OCI-LY3 (cell line): ENCODE measurements around the gene SPATA9.

Experiments used
- H2AFZ ChIP-seq: fragments of 200-600, 300-600 bp; shearing (Covaris generic); 2 replicates; pipeline ENCODE4 v1.6.0; 2014; ENCODE audit warnings: antibody characterized with exemption, low read depth, low read length
- H3K27ac ChIP-seq: fragments of 200-600, 300-600 bp; sonication (generic); 2 replicates; pipeline ENCODE4 v1.5.1; 2014; ENCODE audit warnings: mild to moderate bottlenecking, low read length, moderate library complexity, mixed read lengths
- H3K27me3 ChIP-seq: fragments of 200-600, 300-600 bp; sonication (generic); 2 replicates; pipeline ENCODE4 v1.6.1; 2014; ENCODE audit warnings: low read depth, low read length, mixed read lengths
- H3K36me3 ChIP-seq: fragments of 200-600, 300-600 bp; sonication (generic); replicated peaks from 2 replicates; pipeline ENCODE3; 2014; ENCODE audit warnings: low read depth, low read length, mixed read lengths
- H3K4me1 ChIP-seq: fragments of 300-600, 200-600 bp; sonication (generic); 2 replicates; pipeline ENCODE4 v1.6.1; 2014; ENCODE audit warnings: low read length, mixed read lengths
- H3K4me2 ChIP-seq: fragments of 200-600, 300-600 bp; sonication (generic); 2 replicates; pipeline ENCODE4 v1.6.1; 2014; ENCODE audit warnings: low read length, mixed read lengths
- H3K4me3 ChIP-seq: fragments of 300-600, 200-600 bp; sonication (generic); 2 replicates; pipeline ENCODE4 v1.5.1; 2014; ENCODE audit warnings: antibody characterized with exemption, mild to moderate bottlenecking, low read length, moderate library complexity
- H3K79me2 ChIP-seq: fragments of 300-600, 200-600 bp; shearing (Covaris generic); 2 replicates; pipeline ENCODE4 v1.6.1; 2014; ENCODE audit warnings: mild to moderate bottlenecking, low read length, mixed read lengths
- H3K9ac ChIP-seq: fragments of 300-600, 200-600 bp; shearing (Covaris generic); 2 replicates; pipeline ENCODE4 v1.6.0; 2014; ENCODE audit warnings: mild to moderate bottlenecking, low read length, moderate library complexity
- H3K9me3 ChIP-seq: fragments of 200-600, 300-600 bp; shearing (Covaris generic); 2 replicates; pipeline ENCODE4 v1.6.1; 2014; ENCODE audit warnings: low read length, mixed read lengths; ENCODE audit not compliant: insufficient read depth
- H4K20me1 ChIP-seq: fragments of 200-600, 300-600 bp; sonication (generic); 2 replicates; pipeline ENCODE4 v1.6.1; 2016; ENCODE audit warnings: low read length, mixed read lengths; ENCODE audit not compliant: insufficient read depth
- EZH2phosphoT487 ChIP-seq: fragments of 200-600 bp; shearing (Covaris generic); IDR thresholded peaks from 2 replicates; pipeline ENCODE4 v1.6.1; 2018; ENCODE audit warnings: antibody characterized with exemption, mixed run types, low read depth
- TF ChIP-seq, protein P1 (sequence below): fragments of 200-600, 300-600 bp; sonication (generic); IDR thresholded peaks from 2 replicates; pipeline ENCODE4 v1.5.1; 2014; ENCODE audit warnings: antibody characterized with exemption, low read length, low read depth

SPATA9 gene

GRCh38 chr5:95613514-95613913 lies 69.3 kb downstream of the SPATA9 start:
- no peak for TF ChIP-seq EZH2phosphoT487
- TF ChIP-seq, protein P1, sequence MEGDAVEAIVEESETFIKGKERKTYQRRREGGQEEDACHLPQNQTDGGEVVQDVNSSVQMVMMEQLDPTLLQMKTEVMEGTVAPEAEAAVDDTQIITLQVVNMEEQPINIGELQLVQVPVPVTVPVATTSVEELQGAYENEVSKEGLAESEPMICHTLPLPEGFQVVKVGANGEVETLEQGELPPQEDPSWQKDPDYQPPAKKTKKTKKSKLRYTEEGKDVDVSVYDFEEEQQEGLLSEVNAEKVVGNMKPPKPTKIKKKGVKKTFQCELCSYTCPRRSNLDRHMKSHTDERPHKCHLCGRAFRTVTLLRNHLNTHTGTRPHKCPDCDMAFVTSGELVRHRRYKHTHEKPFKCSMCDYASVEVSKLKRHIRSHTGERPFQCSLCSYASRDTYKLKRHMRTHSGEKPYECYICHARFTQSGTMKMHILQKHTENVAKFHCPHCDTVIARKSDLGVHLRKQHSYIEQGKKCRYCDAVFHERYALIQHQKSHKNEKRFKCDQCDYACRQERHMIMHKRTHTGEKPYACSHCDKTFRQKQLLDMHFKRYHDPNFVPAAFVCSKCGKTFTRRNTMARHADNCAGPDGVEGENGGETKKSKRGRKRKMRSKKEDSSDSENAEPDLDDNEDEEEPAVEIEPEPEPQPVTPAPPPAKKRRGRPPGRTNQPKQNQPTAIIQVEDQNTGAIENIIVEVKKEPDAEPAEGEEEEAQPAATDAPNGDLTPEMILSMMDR: no peak
- H3K4me2 ChIP-seq: no peak overlapping the region
- no peak overlapping the region for H3K27ac ChIP-seq
- H3K36me3 ChIP-seq: no peaks in the 10 kb centered on the region
- H3K9ac ChIP-seq: no peak overlapping the region
- H2AFZ ChIP-seq: no peak overlapping the region
- no peaks in the 10 kb centered on the region for H4K20me1 ChIP-seq
- H3K4me3 ChIP-seq: no peak overlapping the region
- H3K27me3 ChIP-seq: no peaks in the 10 kb centered on the region
- no peaks in the 10 kb centered on the region for H3K9me3 ChIP-seq
- no peaks in the 10 kb centered on the region for H3K79me2 ChIP-seq
- H3K4me1 ChIP-seq: peaks cover 19% of the 10 kb centered on the region

- H3K27ac ChIP-seq: no peak overlapping the region
- H3K4me1 ChIP-seq: peaks cover 10% of the 10 kb centered on the region
- no peaks in the 10 kb centered on the region for H4K20me1 ChIP-seq
- no peaks in the 10 kb centered on the region for H3K79me2 ChIP-seq
- no peak overlapping the region for H2AFZ ChIP-seq
- no peaks in the 10 kb centered on the region for H3K36me3 ChIP-seq
- TF ChIP-seq EZH2phosphoT487: no peak
- TF ChIP-seq, protein P1: no peak
- no peak overlapping the region for H3K4me3 ChIP-seq
- H3K9me3 ChIP-seq: no peaks in the 10 kb centered on the region
- no peak overlapping the region for H3K4me2 ChIP-seq
- H3K27me3 ChIP-seq: no peaks in the 10 kb centered on the region
- H3K9ac ChIP-seq: no peak overlapping the region
Measured at GRCh38 chr5:95611396-95611795, 71.4 kb downstream of the SPATA9 start.

GRCh38 chr5:95610546-95610945 lies 72.2 kb downstream of the SPATA9 start:
- Histone ChIP-seq H3K4me3 (no peak overlapping the region), H3K4me1 (peaks cover 10% of the 10 kb centered on the region), H3K27ac (no peak overlapping the region), H3K27me3 (no peaks in the 10 kb centered on the region), H3K79me2 (no peaks in the 10 kb centered on the region), H3K9me3 (no peaks in the 10 kb centered on the region), H3K4me2 (no peak overlapping the region), H3K9ac (no peak overlapping the region), H2AFZ (no peak overlapping the region), H3K36me3 (no peaks in the 10 kb centered on the region), H4K20me1 (no peaks in the 10 kb centered on the region)
- TF ChIP-seq, protein P1: no peak
- TF ChIP-seq EZH2phosphoT487: no peak

- Histone ChIP-seq H3K9ac (no peak overlapping the region), H3K36me3 (no peaks in the 10 kb centered on the region), H3K27me3 (no peaks in the 10 kb centered on the region), H3K4me1 (peaks cover 2% of the 10 kb centered on the region), H3K4me2 (no peak overlapping the region), H3K9me3 (no peaks in the 10 kb centered on the region), H4K20me1 (no peaks in the 10 kb centered on the region), H3K4me3 (no peak overlapping the region), H2AFZ (no peak overlapping the region), H3K79me2 (no peaks in the 10 kb centered on the region), H3K27ac (no peak overlapping the region)
- TF ChIP-seq EZH2phosphoT487: no peak
- TF ChIP-seq, protein P1: no peak
Measured at GRCh38 chr5:95609711-95610110, 73.1 kb downstream of the SPATA9 start.
